H9 (cell line): Measurements from ENCODE around the gene KRTAP2-1. TPM values are rescaled to one million over a fixed set of nuclear protein-coding genes. Genes with fewer than 3 reads are reported as not detected.
"Not testable (repeated sequence)": the region's sequence is repeated elsewhere in the genome, so short reads cannot be mapped to it uniquely, and the experiment has no call there.

Source experiments
- DNase-seq: peaks from one replicate; pipeline ENCODE4 v3.0.0-alpha.2; 2017
- H2AFZ ChIP-seq: one replicate; pipeline ENCODE4 v1.6.1; 2013; ENCODE audit warnings: mild to moderate bottlenecking, low read length, control low read depth, moderate library complexity
- H2AK5ac ChIP-seq: 2 replicates; pipeline ENCODE4 v1.6.1; 2013; ENCODE audit warnings: low read length, control low read depth, mixed read lengths; ENCODE audit not compliant: insufficient read length
- H2BK120ac ChIP-seq: one replicate; pipeline ENCODE4 v1.6.1; 2013; ENCODE audit warnings: low read depth, mild to moderate bottlenecking, low read length, control low read depth, inconsistent platforms; ENCODE audit not compliant: poor library complexity, severe bottlenecking
- H2BK12ac ChIP-seq: 2 replicates; pipeline ENCODE4 v1.6.1; 2013; ENCODE audit warnings: low read length, control low read depth, mixed read lengths, low read depth; ENCODE audit not compliant: insufficient read length
- H2BK15ac ChIP-seq: 2 replicates; pipeline ENCODE4 v1.6.1; 2013; ENCODE audit warnings: low read depth, low read length, control low read depth
- H2BK20ac ChIP-seq: one replicate; pipeline ENCODE4 v1.6.1; 2013; ENCODE audit warnings: low read depth, mild to moderate bottlenecking, low read length, control low read depth, inconsistent platforms; ENCODE audit not compliant: poor library complexity, severe bottlenecking
- H2BK5ac ChIP-seq: 2 replicates; pipeline ENCODE4 v1.6.1; 2013; ENCODE audit warnings: low read length, control low read depth, mixed read lengths; ENCODE audit not compliant: insufficient read length
- H3K14ac ChIP-seq: 2 replicates; pipeline ENCODE4 v1.6.1; 2013; ENCODE audit warnings: low read length, control low read depth; ENCODE audit not compliant: insufficient read depth
- H3K18ac ChIP-seq: 2 replicates; pipeline ENCODE4 v1.6.1; 2013; ENCODE audit warnings: low read depth, mild to moderate bottlenecking, mixed read lengths, low read length, control low read depth; ENCODE audit not compliant: insufficient read length
- H3K23ac ChIP-seq: 2 replicates; pipeline ENCODE4 v1.6.1; 2013; ENCODE audit warnings: low read length, control low read depth, mixed read lengths, low read depth; ENCODE audit not compliant: insufficient read length
- H3K23me2 ChIP-seq: 2 replicates; pipeline ENCODE4 v1.6.1; 2013; ENCODE audit warnings: low read depth, mild to moderate bottlenecking, mixed read lengths, low read length, control low read depth; ENCODE audit not compliant: insufficient read length, poor library complexity, severe bottlenecking
- H3K27ac ChIP-seq: 2 replicates; pipeline ENCODE4 v1.5.1; 2013; ENCODE audit warnings: low read length, control low read depth, mixed read lengths, low read depth; ENCODE audit not compliant: insufficient read length
- H3K27me3 ChIP-seq: 2 replicates; pipeline ENCODE4 v1.6.1; 2013; ENCODE audit warnings: low read length, control low read depth, inconsistent platforms; ENCODE audit not compliant: insufficient read depth
- H3K4ac ChIP-seq: 2 replicates; pipeline ENCODE4 v1.6.1; 2013; ENCODE audit warnings: low read depth, mild to moderate bottlenecking, control low read depth, inconsistent platforms, low read length, moderate library complexity
- H3K4me1 ChIP-seq: 2 replicates; pipeline ENCODE4 v1.6.1; 2013; ENCODE audit warnings: low read length, control low read depth, inconsistent platforms; ENCODE audit not compliant: insufficient read depth
- H3K4me2 ChIP-seq: 2 replicates; pipeline ENCODE4 v1.6.1; 2013; ENCODE audit warnings: low read length, control low read depth, mixed read lengths; ENCODE audit not compliant: insufficient read length, insufficient read depth
- H3K56ac ChIP-seq: 2 replicates; pipeline ENCODE4 v1.6.1; 2013; ENCODE audit warnings: low read depth, mild to moderate bottlenecking, mixed read lengths, low read length, control low read depth; ENCODE audit not compliant: insufficient read length
- H3K79me1 ChIP-seq: 2 replicates; pipeline ENCODE4 v1.6.1; 2013; ENCODE audit warnings: low read depth, mild to moderate bottlenecking, moderate library complexity, low read length, control low read depth, inconsistent platforms; ENCODE audit not compliant: insufficient read depth, poor library complexity, severe bottlenecking
- H3K79me2 ChIP-seq: 2 replicates; pipeline ENCODE4 v1.6.1; 2013; ENCODE audit warnings: low read length, control low read depth, inconsistent platforms; ENCODE audit not compliant: insufficient read depth
- H3K9ac ChIP-seq: 2 replicates; pipeline ENCODE4 v1.6.1; 2013; ENCODE audit warnings: low read length, control low read depth, mixed read lengths; ENCODE audit not compliant: insufficient read length; ENCODE audit errors: extremely low read depth
- H3K9me3 ChIP-seq: one replicate; pipeline ENCODE4 v1.6.1; 2013; ENCODE audit warnings: low read depth, low read length, inconsistent platforms; ENCODE audit not compliant: control insufficient read depth
- H3T11ph ChIP-seq: one replicate; pipeline ENCODE4 v1.6.1; 2013; ENCODE audit warnings: mild to moderate bottlenecking, low read length, control low read depth, inconsistent platforms
- H4K20me1 ChIP-seq: one replicate; pipeline ENCODE4 v1.6.1; 2013; ENCODE audit not compliant: control insufficient read depth, insufficient read length, insufficient read depth
- H4K5ac ChIP-seq: 2 replicates; pipeline ENCODE4 v1.6.1; 2013; ENCODE audit warnings: low read depth, mild to moderate bottlenecking, mixed read lengths, low read length, control low read depth; ENCODE audit not compliant: insufficient read length
- H4K8ac ChIP-seq: replicated peaks from 2 replicates; pipeline ENCODE4 v1.6.1; 2013; ENCODE audit warnings: low read length, control low read depth, mixed read lengths, low read depth; ENCODE audit not compliant: insufficient read length
- H4K91ac ChIP-seq: 2 replicates; pipeline ENCODE4 v1.6.1; 2013; ENCODE audit warnings: low read depth, mild to moderate bottlenecking, moderate library complexity, mixed read lengths, low read length, control low read depth; ENCODE audit not compliant: insufficient read length
- H3K27ac Mint-ChIP-seq, 3 experiments: 2 replicates in 2 of 3; 3 replicates in 1 of 3; pipeline ENCODE4 v1.8.0; 2020 to 2021; ENCODE audit warnings: mixed read lengths in 3 of 3, mild to moderate bottlenecking in 1 of 3, moderate library complexity in 1 of 3
- H3K27me3 Mint-ChIP-seq: 2 replicates; pipeline ENCODE4 v1.8.0; 2021; ENCODE audit warnings: low read depth, mild to moderate bottlenecking, moderate library complexity, mixed read lengths
- H3K36me3 Mint-ChIP-seq, 3 experiments: 2 replicates in 2 of 3; 3 replicates in 1 of 3; pipeline ENCODE4 v1.8.0; 2020 to 2021; ENCODE audit warnings: low read depth in 3 of 3, mixed read lengths in 3 of 3; ENCODE audit not compliant: insufficient read depth in 1 of 3
- H3K4me1 Mint-ChIP-seq, 2 experiments: 2 replicates each; pipeline ENCODE4 v1.8.0; 2020; ENCODE audit warnings: mixed read lengths in 2 of 2
- H3K4me3 Mint-ChIP-seq, 2 experiments: 2 replicates in 1 of 2; 3 replicates in 1 of 2; pipeline ENCODE4 v1.8.0; 2020 to 2021; ENCODE audit warnings: mild to moderate bottlenecking in 2 of 2, mixed read lengths in 2 of 2, moderate library complexity in 1 of 2
- H3K9me3 Mint-ChIP-seq, 2 experiments: 2 replicates in 1 of 2; 3 replicates in 1 of 2; pipeline ENCODE4 v1.8.0; 2020; ENCODE audit warnings: mild to moderate bottlenecking in 2 of 2, mixed read lengths in 2 of 2, moderate library complexity in 1 of 2
- WGBS: extraction: QIAGEN DNeasy Blood & Tissue Kit; methylation state at CpG from one replicate; pipeline ENCODE4 v1.1.7; 2013; ENCODE audit warnings: missing lambda C conversion rate, low lambda C conversion rate, mixed read lengths; ENCODE audit not compliant: insufficient read length; ENCODE audit errors: extremely low coverage; 5-methylcytosine and 5-hydroxymethylcytosine counted together
- total RNA-seq: library from RNA; stranded (reverse); gene quantifications from 2 replicates; pipeline ENCODE4 v1.2.1, GENCODE V29; 2021
- TF ChIP-seq, protein P1 (sequence below): fragments of 200-600 bp; sonication (generic); conservative IDR thresholded peaks from 3 replicates; pipeline ENCODE4 v1.8.0; 2021; ENCODE audit warnings: antibody characterized with exemption, mild to moderate bottlenecking

KRTAP2-1 gene
- total RNA-seq, 1 experiment from 2014 or later: not detected

DNA sequence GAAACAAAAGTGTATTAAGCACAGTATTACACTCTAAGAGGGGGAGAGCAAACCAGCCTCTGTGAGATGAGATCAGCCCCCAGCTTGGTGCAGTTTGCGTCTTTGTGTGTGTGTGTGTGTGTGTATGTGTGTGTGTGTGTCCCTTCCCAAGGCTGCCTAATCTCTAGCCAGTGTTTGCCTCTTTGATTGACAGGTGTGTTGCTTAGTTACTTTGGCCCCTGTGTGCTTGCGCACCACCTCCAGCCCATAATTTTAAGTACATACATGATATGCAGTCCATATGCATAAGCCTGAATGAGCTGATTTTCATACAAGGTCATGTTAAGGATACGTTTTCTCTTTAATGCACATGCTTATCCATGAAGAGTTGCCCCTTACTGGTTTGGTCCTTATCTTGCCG is 45.3 kb downstream of the KRTAP2-1 start:
- H3K4me1 Mint-ChIP-seq: peaks cover 4 to 6% of the 10 kb centered on the region in 2 experiments
- Histone ChIP-seq H2BK15ac (no peak overlapping the region), H3K4ac (no peak overlapping the region), H2AK5ac (no peak overlapping the region), H3K27me3 (no peaks in the 10 kb centered on the region), H3K23ac (no peak overlapping the region), H3K4me1 (0 out of 2 replicates have a peak, but pooled peaks cover 3% of the 10 kb centered on the region), H3K9ac (no peak overlapping the region), H2AFZ (no peak overlapping the region), H2BK5ac (no peak overlapping the region), H2BK20ac (no peak overlapping the region), H3T11ph (no peak overlapping the region), H4K91ac (no peak overlapping the region), H3K56ac (no peak overlapping the region), H2BK12ac (no peak overlapping the region), H3K27ac (no peak overlapping the region), H4K20me1 (no peaks in the 10 kb centered on the region), H4K8ac (no peak overlapping the region), H3K18ac (no peak overlapping the region), H3K9me3 (no peaks in the 10 kb centered on the region), H3K79me1 (no peaks in the 10 kb centered on the region), H4K5ac (no peak overlapping the region), H2BK120ac (no peak overlapping the region), H3K4me2 (no peak overlapping the region), H3K14ac (no peak overlapping the region), H3K23me2 (no peaks in the 10 kb centered on the region), H3K79me2 (no peaks in the 10 kb centered on the region)
- no peak overlapping the region for H3K27ac Mint-ChIP-seq
- TF ChIP-seq, protein P1, sequence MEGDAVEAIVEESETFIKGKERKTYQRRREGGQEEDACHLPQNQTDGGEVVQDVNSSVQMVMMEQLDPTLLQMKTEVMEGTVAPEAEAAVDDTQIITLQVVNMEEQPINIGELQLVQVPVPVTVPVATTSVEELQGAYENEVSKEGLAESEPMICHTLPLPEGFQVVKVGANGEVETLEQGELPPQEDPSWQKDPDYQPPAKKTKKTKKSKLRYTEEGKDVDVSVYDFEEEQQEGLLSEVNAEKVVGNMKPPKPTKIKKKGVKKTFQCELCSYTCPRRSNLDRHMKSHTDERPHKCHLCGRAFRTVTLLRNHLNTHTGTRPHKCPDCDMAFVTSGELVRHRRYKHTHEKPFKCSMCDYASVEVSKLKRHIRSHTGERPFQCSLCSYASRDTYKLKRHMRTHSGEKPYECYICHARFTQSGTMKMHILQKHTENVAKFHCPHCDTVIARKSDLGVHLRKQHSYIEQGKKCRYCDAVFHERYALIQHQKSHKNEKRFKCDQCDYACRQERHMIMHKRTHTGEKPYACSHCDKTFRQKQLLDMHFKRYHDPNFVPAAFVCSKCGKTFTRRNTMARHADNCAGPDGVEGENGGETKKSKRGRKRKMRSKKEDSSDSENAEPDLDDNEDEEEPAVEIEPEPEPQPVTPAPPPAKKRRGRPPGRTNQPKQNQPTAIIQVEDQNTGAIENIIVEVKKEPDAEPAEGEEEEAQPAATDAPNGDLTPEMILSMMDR: no peak
- no peak overlapping the region for H3K4me3 Mint-ChIP-seq
- no peak for DNase-seq
- WGBS: no CpG with 5 or more reads among the region's 4 CpGs
- H3K9me3 Mint-ChIP-seq: no peaks in the 10 kb centered on the region
- no peaks in the 10 kb centered on the region for H3K36me3 Mint-ChIP-seq
- no peaks in the 10 kb centered on the region; the same call in 1 of the 2 replicates for H3K27me3 Mint-ChIP-seq

DNA sequence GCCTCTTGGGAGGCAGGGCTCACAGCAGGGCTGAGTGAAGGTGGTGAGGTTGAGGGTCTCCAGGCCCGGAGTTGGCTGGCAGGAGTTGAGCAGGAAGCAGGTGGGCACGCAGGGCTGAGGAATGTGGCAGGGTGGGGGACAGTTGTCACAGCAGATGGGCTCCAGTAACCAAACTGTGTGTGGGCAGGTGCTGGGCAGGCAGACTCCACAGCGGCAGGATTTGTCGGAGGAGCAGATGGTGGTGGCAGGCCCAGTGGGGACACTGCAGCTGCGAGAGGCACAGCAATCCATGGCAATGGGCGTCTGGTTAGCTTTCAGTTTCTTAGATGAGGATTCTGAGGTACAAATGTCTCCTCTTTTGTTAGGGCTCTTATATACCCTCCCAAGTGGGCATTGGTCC is 47.6 kb downstream of the KRTAP2-1 start, which contains the start of gene KRTAP3-2:
KRTAP3-2 (minus strand) TSS at position 344 of the 400 bp plus-strand sequence; CDS start at position 291, 53 bp downstream.
- not testable (repeated sequence) for H2BK120ac ChIP-seq, H4K5ac ChIP-seq, H3K4ac ChIP-seq, DNase-seq, H4K91ac ChIP-seq, H2BK5ac ChIP-seq, H3K23me2 ChIP-seq, H3K4me1 Mint-ChIP-seq, H3K9me3 ChIP-seq, H3K4me2 ChIP-seq, H3K27me3 ChIP-seq, H2BK15ac ChIP-seq, H2BK20ac ChIP-seq, H3K18ac ChIP-seq, H3K4me3 Mint-ChIP-seq, H2BK12ac ChIP-seq, H3K14ac ChIP-seq, H3K27ac ChIP-seq, H3K79me2 ChIP-seq, H3K56ac ChIP-seq, H3K79me1 ChIP-seq, H3K9me3 Mint-ChIP-seq, H3T11ph ChIP-seq, H3K27ac Mint-ChIP-seq, H3K9ac ChIP-seq, H2AK5ac ChIP-seq, H4K20me1 ChIP-seq, H2AFZ ChIP-seq, H4K8ac ChIP-seq, H3K27me3 Mint-ChIP-seq, H3K36me3 Mint-ChIP-seq, H3K23ac ChIP-seq, H3K4me1 ChIP-seq
- WGBS: no CpG with 5 or more reads among the region's 6 CpGs
